SK-N-SH (cell line): ENCODE data around the gene DCAF8L2. TPM values are rescaled to one million over a fixed set of nuclear protein-coding genes. Genes with fewer than 3 reads are reported as not detected.

ENCODE experiments used
- CTCF ChIA-PET: fragments of 300-600, 350-600 bp; formaldehyde crosslinking; extraction: SDS; loops from one replicate; lab custom pipeline; 2021; lab: Yijun Ruan, JAX
- POLR2A ChIA-PET: fragments of 350-600 bp; sonication (Branson Sonifier 250); formaldehyde crosslinking; extraction: SDS; loops from one replicate; lab custom pipeline; 2020; ENCODE audit warnings: antibody characterized with exemption, inconsistent platforms; lab: Yijun Ruan, JAX
- DNase-seq: peaks from one replicate; pipeline ENCODE4 v3.0.0; 2012
- H2AFZ ChIP-seq: fragments of 200-600 bp; sonication (generic); 2 replicates; pipeline ENCODE4 v1.8.1; 2016; ENCODE audit warnings: antibody characterized with exemption, mild to moderate bottlenecking, low read depth
- H3F3A ChIP-seq: fragments of 200-600 bp; sonication (generic); replicated peaks from 2 replicates; pipeline ENCODE3; 2016; ENCODE audit warnings: antibody characterized with exemption, mild to moderate bottlenecking; ENCODE audit not compliant: insufficient read depth
- H3K27ac ChIP-seq, 2 experiments: fragments of 200-500 bp in 1 of 2; fragments of 200-600 bp in 1 of 2; sonication (Bioruptor generic) in 1 of 2; sonication (generic), shearing (Covaris generic) in 1 of 2; 2 replicates each; pipeline versions ENCODE4 v1.5.1 to v1.6.1; 2014 to 2016; ENCODE audit warnings: low read depth in 2 of 2, inconsistent platforms in 1 of 2, low read length in 1 of 2, mild to moderate bottlenecking in 1 of 2, mixed read lengths in 1 of 2
- H3K27me3 ChIP-seq: fragments of 200-600 bp; sonication (generic), shearing (Covaris generic); 2 replicates; pipeline ENCODE4 v1.6.1; 2016; ENCODE audit warnings: mixed run types; ENCODE audit not compliant: insufficient read depth
- H3K36me3 ChIP-seq, 2 experiments: fragments of 200-500 bp in 1 of 2; fragments of 200-600 bp in 1 of 2; sonication (Bioruptor generic) in 1 of 2; sonication (generic) in 1 of 2; replicated peaks in 1 of 2; 2 replicates each; pipeline versions ENCODE3 to v1.5.1; 2014 to 2016; ENCODE audit warnings: low read length in 1 of 2, mild to moderate bottlenecking in 1 of 2; ENCODE audit not compliant: insufficient read depth in 2 of 2, control insufficient read depth in 1 of 2
- H3K4me1 ChIP-seq, 2 experiments: fragments of 200-500 bp in 1 of 2; fragments of 200-600 bp in 1 of 2; sonication (Bioruptor generic) in 1 of 2; sonication (generic), shearing (Covaris generic) in 1 of 2; 2 replicates each; pipeline versions ENCODE4 v1.5.1 to v1.6.1; 2014 to 2016; ENCODE audit warnings: low read depth in 1 of 2, low read length in 1 of 2, mixed run types in 1 of 2; ENCODE audit not compliant: insufficient read depth in 2 of 2, control insufficient read depth in 1 of 2
- H3K4me2 ChIP-seq: fragments of 200-600 bp; sonication (generic), shearing (Covaris generic); 2 replicates; pipeline ENCODE4 v1.6.1; 2017; ENCODE audit warnings: mixed run types
- H3K4me3 ChIP-seq, 2 experiments: fragments of 200-500 bp in 1 of 2; fragments of 200-600 bp in 1 of 2; sonication (Bioruptor generic) in 1 of 2; sonication (generic), shearing (Covaris generic) in 1 of 2; 2 replicates each; pipeline versions ENCODE4 v1.5.1 to v1.8.1; 2014 to 2016; ENCODE audit warnings: low read depth in 2 of 2, inconsistent platforms in 1 of 2, low read length in 1 of 2, mild to moderate bottlenecking in 1 of 2, mixed read lengths in 1 of 2, moderate library complexity in 1 of 2
- H3K79me2 ChIP-seq: fragments of 200-600 bp; sonication (generic); 2 replicates; pipeline ENCODE4 v1.8.1; 2017; ENCODE audit warnings: mild to moderate bottlenecking; ENCODE audit not compliant: insufficient read depth
- H3K9ac ChIP-seq: fragments of 200-600 bp; sonication (generic); 2 replicates; pipeline ENCODE4 v1.6.1; 2017; ENCODE audit warnings: mixed run types
- H3K9me2 ChIP-seq: fragments of 200-600 bp; sonication (generic); 2 replicates; pipeline ENCODE4 v1.6.1; 2017; ENCODE audit warnings: mixed run types
- H3K9me3 ChIP-seq: fragments of 200-600 bp; sonication (generic); 2 replicates; pipeline ENCODE4 v1.6.1; 2017; ENCODE audit warnings: mixed run types, mild to moderate bottlenecking, moderate library complexity
- H4K20me1 ChIP-seq: fragments of 200-600 bp; sonication (generic); 2 replicates; pipeline ENCODE4 v1.6.1; 2017; ENCODE audit warnings: mild to moderate bottlenecking, mixed run types; ENCODE audit not compliant: insufficient read depth
- ELF1 ChIP-seq: IDR thresholded peaks from 2 replicates; pipeline ENCODE4 v1.4.0; 2012
- EP300 ChIP-seq, 2 experiments: IDR thresholded peaks; 2 replicates each; pipeline versions ENCODE4 v1.4.0 to v1.6.1; 2012; ENCODE audit warnings: borderline replicate concordance in 1 of 2, low read depth in 1 of 2, low read length in 1 of 2
- FOSL2 ChIP-seq: IDR thresholded peaks from 2 replicates; pipeline ENCODE4 v1.4.0; 2012; ENCODE audit warnings: low read depth, mild to moderate bottlenecking, moderate library complexity, borderline replicate concordance
- FOXM1 ChIP-seq: IDR thresholded peaks from 2 replicates; pipeline ENCODE4 v1.4.0; 2012; ENCODE audit warnings: low read depth, mild to moderate bottlenecking
- GABPA ChIP-seq: IDR thresholded peaks from 2 replicates; pipeline ENCODE4 v1.4.0; 2012; ENCODE audit warnings: low read depth, mild to moderate bottlenecking
- JUND ChIP-seq: IDR thresholded peaks from 2 replicates; pipeline ENCODE4 v1.4.0; 2012
- MEF2A ChIP-seq: IDR thresholded peaks from 2 replicates; pipeline ENCODE4 v1.4.0; 2012; ENCODE audit warnings: low read depth, borderline replicate concordance
- NFIC ChIP-seq: IDR thresholded peaks from 2 replicates; pipeline ENCODE4 v1.4.0; 2012; ENCODE audit warnings: borderline replicate concordance
- NRF1 ChIP-seq: IDR thresholded peaks from 2 replicates; pipeline ENCODE4 v1.6.1; 2012; ENCODE audit warnings: low read depth, mild to moderate bottlenecking, low read length
- POLR2AphosphoS5 ChIP-seq: IDR thresholded peaks from 2 replicates; pipeline ENCODE4 v1.6.1; 2012; ENCODE audit warnings: low read depth, low read length
- RAD21 ChIP-seq: IDR thresholded peaks from 2 replicates; pipeline ENCODE4 v1.6.1; 2012; ENCODE audit warnings: mild to moderate bottlenecking, low read length
- RXRA ChIP-seq: IDR thresholded peaks from 2 replicates; pipeline ENCODE4 v1.4.0; 2012; ENCODE audit warnings: low read depth, mild to moderate bottlenecking, borderline replicate concordance
- YY1 ChIP-seq: IDR thresholded peaks from 2 replicates; pipeline ENCODE4 v1.4.0; 2012; ENCODE audit warnings: low read depth, mild to moderate bottlenecking
- WGBS: methylation state at CpG from one replicate; pipeline ENCODE4 v1.1.6; 2017; ENCODE audit warnings: low lambda C conversion rate; 5-methylcytosine and 5-hydroxymethylcytosine counted together
- polyA plus RNA-seq, 3 experiments: library from polyadenylated mRNA; depleted of rRNA; stranded (reverse); fragments of >200 nt; gene quantifications; 2 replicates each; pipeline ENCODE4 v1.2.3, GENCODE V29; 2012
- TF ChIP-seq, protein P1 (sequence below): IDR thresholded peaks from 2 replicates; pipeline ENCODE4; 2012
- TF ChIP-seq, protein P2 (sequence below): IDR thresholded peaks from 2 replicates; pipeline ENCODE4 v1.4.0; 2012; ENCODE audit warnings: low read depth, borderline replicate concordance
- TF ChIP-seq, protein P3 (sequence below): fragments of 150-350 bp; IDR thresholded peaks from 2 replicates; pipeline ENCODE4 v1.6.1; 2017; ENCODE audit warnings: antibody characterized with exemption, low read length, low read depth, borderline replicate concordance
- TF ChIP-seq, protein P4 (sequence below): IDR thresholded peaks from 2 replicates; pipeline ENCODE4 v1.6.1; 2012; ENCODE audit warnings: mild to moderate bottlenecking, low read depth, low read length, moderate library complexity
- TF ChIP-seq, protein P5 (sequence below): IDR thresholded peaks from 2 replicates; pipeline ENCODE4 v1.4.0; 2012; ENCODE audit warnings: low read depth, borderline replicate concordance

Gene DCAF8L2
- polyA plus RNA-seq, 1 of the 3 experiments (the other 2 are of a cell fraction) = 0.33 TPM

DNA sequence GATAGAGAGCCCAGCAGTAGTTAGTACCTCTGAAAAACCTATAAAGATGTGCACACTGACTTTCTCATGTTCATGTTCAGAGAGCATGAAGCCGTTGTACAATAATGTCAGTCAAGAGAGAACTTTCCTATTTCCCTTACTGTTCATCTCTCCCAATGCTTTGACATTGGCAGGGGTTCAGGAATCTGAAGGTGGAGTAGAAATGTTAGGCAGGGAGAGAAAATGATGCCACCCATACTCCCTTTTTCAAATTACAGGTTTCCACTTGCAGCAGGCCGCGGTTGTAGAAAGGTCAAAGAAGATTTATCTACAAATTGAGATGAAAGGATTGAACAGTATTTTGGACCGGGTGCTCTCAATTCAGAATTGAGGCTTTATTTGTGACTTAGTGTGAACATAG, 84.3 kb downstream of the DCAF8L2 start:
- Histone ChIP-seq H2AFZ (no peak overlapping the region), H3K27me3 (no peaks in the 10 kb centered on the region), H3K4me3 (no peak overlapping the region), H3F3A (no peaks in the 10 kb centered on the region), H3K4me1 (no peaks in the 10 kb centered on the region), H3K79me2 (no peaks in the 10 kb centered on the region), H3K9me2 (no peaks in the 10 kb centered on the region), H3K9me3 (no peaks in the 10 kb centered on the region), H3K36me3 (no peaks in the 10 kb centered on the region), H3K27ac (no peak overlapping the region), H3K4me2 (no peak overlapping the region), H4K20me1 (no peaks in the 10 kb centered on the region), H3K9ac (no peak overlapping the region)
- no peak for DNase-seq
- TF ChIP-seq FOSL2 = no peak
- TF ChIP-seq ELF1 = no peak
- TF ChIP-seq, protein P1, sequence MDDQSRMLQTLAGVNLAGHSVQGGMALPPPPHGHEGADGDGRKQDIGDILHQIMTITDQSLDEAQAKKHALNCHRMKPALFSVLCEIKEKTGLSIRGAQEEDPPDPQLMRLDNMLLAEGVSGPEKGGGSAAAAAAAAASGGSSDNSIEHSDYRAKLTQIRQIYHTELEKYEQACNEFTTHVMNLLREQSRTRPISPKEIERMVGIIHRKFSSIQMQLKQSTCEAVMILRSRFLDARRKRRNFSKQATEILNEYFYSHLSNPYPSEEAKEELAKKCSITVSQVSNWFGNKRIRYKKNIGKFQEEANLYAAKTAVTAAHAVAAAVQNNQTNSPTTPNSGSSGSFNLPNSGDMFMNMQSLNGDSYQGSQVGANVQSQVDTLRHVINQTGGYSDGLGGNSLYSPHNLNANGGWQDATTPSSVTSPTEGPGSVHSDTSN = no peak
- no peak for TF ChIP-seq GABPA
- no peak for TF ChIP-seq JUND
- no peak for TF ChIP-seq RXRA
- no peak for TF ChIP-seq NRF1
- TF ChIP-seq, protein P2, sequence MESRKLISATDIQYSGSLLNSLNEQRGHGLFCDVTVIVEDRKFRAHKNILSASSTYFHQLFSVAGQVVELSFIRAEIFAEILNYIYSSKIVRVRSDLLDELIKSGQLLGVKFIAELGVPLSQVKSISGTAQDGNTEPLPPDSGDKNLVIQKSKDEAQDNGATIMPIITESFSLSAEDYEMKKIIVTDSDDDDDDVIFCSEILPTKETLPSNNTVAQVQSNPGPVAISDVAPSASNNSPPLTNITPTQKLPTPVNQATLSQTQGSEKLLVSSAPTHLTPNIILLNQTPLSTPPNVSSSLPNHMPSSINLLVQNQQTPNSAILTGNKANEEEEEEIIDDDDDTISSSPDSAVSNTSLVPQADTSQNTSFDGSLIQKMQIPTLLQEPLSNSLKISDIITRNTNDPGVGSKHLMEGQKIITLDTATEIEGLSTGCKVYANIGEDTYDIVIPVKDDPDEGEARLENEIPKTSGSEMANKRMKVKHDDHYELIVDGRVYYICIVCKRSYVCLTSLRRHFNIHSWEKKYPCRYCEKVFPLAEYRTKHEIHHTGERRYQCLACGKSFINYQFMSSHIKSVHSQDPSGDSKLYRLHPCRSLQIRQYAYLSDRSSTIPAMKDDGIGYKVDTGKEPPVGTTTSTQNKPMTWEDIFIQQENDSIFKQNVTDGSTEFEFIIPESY = no peak
- TF ChIP-seq FOXM1 = no peak
- no peak for TF ChIP-seq NFIC
- TF ChIP-seq YY1 = no peak
- TF ChIP-seq, protein P3, sequence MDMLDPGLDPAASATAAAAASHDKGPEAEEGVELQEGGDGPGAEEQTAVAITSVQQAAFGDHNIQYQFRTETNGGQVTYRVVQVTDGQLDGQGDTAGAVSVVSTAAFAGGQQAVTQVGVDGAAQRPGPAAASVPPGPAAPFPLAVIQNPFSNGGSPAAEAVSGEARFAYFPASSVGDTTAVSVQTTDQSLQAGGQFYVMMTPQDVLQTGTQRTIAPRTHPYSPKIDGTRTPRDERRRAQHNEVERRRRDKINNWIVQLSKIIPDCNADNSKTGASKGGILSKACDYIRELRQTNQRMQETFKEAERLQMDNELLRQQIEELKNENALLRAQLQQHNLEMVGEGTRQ = no peak
- TF ChIP-seq, protein P4, sequence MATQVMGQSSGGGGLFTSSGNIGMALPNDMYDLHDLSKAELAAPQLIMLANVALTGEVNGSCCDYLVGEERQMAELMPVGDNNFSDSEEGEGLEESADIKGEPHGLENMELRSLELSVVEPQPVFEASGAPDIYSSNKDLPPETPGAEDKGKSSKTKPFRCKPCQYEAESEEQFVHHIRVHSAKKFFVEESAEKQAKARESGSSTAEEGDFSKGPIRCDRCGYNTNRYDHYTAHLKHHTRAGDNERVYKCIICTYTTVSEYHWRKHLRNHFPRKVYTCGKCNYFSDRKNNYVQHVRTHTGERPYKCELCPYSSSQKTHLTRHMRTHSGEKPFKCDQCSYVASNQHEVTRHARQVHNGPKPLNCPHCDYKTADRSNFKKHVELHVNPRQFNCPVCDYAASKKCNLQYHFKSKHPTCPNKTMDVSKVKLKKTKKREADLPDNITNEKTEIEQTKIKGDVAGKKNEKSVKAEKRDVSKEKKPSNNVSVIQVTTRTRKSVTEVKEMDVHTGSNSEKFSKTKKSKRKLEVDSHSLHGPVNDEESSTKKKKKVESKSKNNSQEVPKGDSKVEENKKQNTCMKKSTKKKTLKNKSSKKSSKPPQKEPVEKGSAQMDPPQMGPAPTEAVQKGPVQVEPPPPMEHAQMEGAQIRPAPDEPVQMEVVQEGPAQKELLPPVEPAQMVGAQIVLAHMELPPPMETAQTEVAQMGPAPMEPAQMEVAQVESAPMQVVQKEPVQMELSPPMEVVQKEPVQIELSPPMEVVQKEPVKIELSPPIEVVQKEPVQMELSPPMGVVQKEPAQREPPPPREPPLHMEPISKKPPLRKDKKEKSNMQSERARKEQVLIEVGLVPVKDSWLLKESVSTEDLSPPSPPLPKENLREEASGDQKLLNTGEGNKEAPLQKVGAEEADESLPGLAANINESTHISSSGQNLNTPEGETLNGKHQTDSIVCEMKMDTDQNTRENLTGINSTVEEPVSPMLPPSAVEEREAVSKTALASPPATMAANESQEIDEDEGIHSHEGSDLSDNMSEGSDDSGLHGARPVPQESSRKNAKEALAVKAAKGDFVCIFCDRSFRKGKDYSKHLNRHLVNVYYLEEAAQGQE = no peak
- TF ChIP-seq, protein P5, sequence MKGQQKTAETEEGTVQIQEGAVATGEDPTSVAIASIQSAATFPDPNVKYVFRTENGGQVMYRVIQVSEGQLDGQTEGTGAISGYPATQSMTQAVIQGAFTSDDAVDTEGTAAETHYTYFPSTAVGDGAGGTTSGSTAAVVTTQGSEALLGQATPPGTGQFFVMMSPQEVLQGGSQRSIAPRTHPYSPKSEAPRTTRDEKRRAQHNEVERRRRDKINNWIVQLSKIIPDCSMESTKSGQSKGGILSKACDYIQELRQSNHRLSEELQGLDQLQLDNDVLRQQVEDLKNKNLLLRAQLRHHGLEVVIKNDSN = no peak
- TF ChIP-seq POLR2AphosphoS5 = no peak
- no peak for TF ChIP-seq EP300 (IDR thresholded peaks at IDR 0.05; ENCODE audit: borderline replicate concordance in 1 of 2, low read depth in 1 of 2, low read length in 1 of 2)
- no peak for TF ChIP-seq RAD21
- TF ChIP-seq MEF2A = no peak
- ChIA-PET POLR2A (no interaction called here), CTCF (no interaction called here)
- 12% methylated on average over 4 of the region's 4 CpGs for WGBS
